ENCODE measurements around the gene SCAF4. TPM values are rescaled to one million over a fixed set of nuclear protein-coding genes. Genes with fewer than 3 reads are reported as not detected.

Gene SCAF4
- total and polyA plus RNA-seq, 4 donors: 7.1 to 11.1 (median 9.3) TPM

DNA sequence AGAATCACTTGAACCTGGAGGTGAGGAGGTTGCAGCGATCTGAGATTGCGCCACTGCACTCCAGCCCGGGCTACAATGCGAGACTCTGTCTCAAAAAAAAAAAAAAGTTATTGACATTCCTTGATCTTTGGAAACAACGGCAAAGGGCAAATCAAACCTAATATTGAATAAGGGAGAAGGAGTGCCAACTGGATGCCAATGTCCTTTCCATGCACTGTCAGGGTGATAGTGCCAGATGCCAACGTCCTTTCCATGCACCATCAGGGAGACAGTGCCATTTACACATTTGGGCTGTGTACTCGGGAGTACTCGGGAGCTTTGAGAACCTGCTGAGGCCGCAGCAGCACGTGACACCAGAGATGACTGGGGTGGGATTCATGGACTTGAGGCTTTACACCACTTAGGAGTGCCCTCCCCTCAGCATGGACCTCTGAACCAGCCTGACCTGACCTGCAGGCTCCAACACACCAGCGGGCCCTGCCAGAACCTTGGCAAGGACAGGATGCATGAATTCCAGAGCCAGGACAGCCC is 106.9 kb downstream of the SCAF4 start:
- H3K9me3 ChIP-seq (ENCODE audit: control insufficient read depth in 4 of 4, low read length in 3 of 4): no peaks in the 10 kb centered on the region
- H3K9ac ChIP-seq (ENCODE audit: low read depth in 1 of 2, low read length in 2 of 2): no peak overlapping the region
- peaks cover 0 to 3% (median 0%) of the 10 kb centered on the region in 4 donors for H3K36me3 ChIP-seq (ENCODE audit: control insufficient read depth in 4 of 4, insufficient read depth in 3 of 4, low read depth in 1 of 4, low read length in 3 of 4)
- WGBS: 43% methylated on average over 11 of the region's 11 CpGs
- H3K27me3 ChIP-seq (ENCODE audit: control insufficient read depth in 4 of 4, insufficient read depth in 4 of 4, low read length in 3 of 4): no peaks in the 10 kb centered on the region
- peak; percentile 98 for TF ChIP-seq SP1 (IDR thresholded peaks at IDR 0.05)
- peak; percentile 87 for TF ChIP-seq REST (IDR thresholded peaks at IDR 0.05)
- no peak for TF ChIP-seq TAF1 (conservative IDR thresholded peaks at IDR 0.05)
- TF ChIP-seq YY1 (IDR thresholded peaks at IDR 0.05): peak; percentile 84
- peak; percentile 78 for TF ChIP-seq FOXA1 (IDR thresholded peaks at IDR 0.05)
- TF ChIP-seq JUND (IDR thresholded peaks at IDR 0.05): peak; percentile 80 to 94
- TF ChIP-seq HNF4G (IDR thresholded peaks at IDR 0.05): peak; percentile 92
- TF ChIP-seq NR2F2 (IDR thresholded peaks at IDR 0.05): peak; percentile 84
- peak in 1 of 2 donors; percentile 28 for TF ChIP-seq GABPA (IDR thresholded peaks at IDR 0.05 in 1 of 2, conservative IDR thresholded peaks at IDR 0.05 in 1 of 2)
- peak; percentile 79 for TF ChIP-seq ATF3 (IDR thresholded peaks at IDR 0.05)
- TF ChIP-seq, protein P1, sequence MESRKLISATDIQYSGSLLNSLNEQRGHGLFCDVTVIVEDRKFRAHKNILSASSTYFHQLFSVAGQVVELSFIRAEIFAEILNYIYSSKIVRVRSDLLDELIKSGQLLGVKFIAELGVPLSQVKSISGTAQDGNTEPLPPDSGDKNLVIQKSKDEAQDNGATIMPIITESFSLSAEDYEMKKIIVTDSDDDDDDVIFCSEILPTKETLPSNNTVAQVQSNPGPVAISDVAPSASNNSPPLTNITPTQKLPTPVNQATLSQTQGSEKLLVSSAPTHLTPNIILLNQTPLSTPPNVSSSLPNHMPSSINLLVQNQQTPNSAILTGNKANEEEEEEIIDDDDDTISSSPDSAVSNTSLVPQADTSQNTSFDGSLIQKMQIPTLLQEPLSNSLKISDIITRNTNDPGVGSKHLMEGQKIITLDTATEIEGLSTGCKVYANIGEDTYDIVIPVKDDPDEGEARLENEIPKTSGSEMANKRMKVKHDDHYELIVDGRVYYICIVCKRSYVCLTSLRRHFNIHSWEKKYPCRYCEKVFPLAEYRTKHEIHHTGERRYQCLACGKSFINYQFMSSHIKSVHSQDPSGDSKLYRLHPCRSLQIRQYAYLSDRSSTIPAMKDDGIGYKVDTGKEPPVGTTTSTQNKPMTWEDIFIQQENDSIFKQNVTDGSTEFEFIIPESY (IDR thresholded peaks at IDR 0.05): peak; percentile 91
- TF ChIP-seq CTCF (IDR thresholded peaks at IDR 0.05; ENCODE audit: low read depth, low read length, missing input control): no peak
- TF ChIP-seq HNF4A (conservative IDR thresholded peaks at IDR 0.05): peak; percentile 97 to 98
- peak; percentile 99 to 100 for TF ChIP-seq RXRA (IDR thresholded peaks at IDR 0.05)
- peak; percentile 34 to 38 for TF ChIP-seq RAD21 (IDR thresholded peaks at IDR 0.05)
- TF ChIP-seq EGR1 (IDR thresholded peaks at IDR 0.05; ENCODE audit: low read depth in 2 of 2): peak; percentile 32 to 79
- peak; percentile 83 for TF ChIP-seq FOXA2 (IDR thresholded peaks at IDR 0.05)
- TF ChIP-seq, protein P2, sequence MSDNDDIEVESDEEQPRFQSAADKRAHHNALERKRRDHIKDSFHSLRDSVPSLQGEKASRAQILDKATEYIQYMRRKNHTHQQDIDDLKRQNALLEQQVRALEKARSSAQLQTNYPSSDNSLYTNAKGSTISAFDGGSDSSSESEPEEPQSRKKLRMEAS (IDR thresholded peaks at IDR 0.05): peak; percentile 83
- peaks cover 6 to 27% (median 16%) of the 10 kb centered on the region in 4 donors for H3K4me1 ChIP-seq (ENCODE audit: control insufficient read depth in 4 of 4, insufficient read depth in 4 of 4, low read length in 3 of 4)
- DNase-seq (ENCODE audit: low spot score): no peak
- H3K4me3 ChIP-seq (ENCODE audit: low read depth in 1 of 3, low read length in 3 of 3): no peak overlapping the region
- peak overlapping the region; percentile 72 to 80 for H3K27ac ChIP-seq (ENCODE audit: low read depth in 1 of 2, low read length in 2 of 2)
